Stimulated activated CD4-positive, alpha-beta T cell treated with anti-CD3 and anti-CD28 coated beads, TNF-alpha, amount 100 ng/mL, for 1 hour (primary cell): ENCODE measurements around the gene ASB11.

Source experiments
- DNase-seq, 3 donors: peaks; one replicate each; pipeline ENCODE4 v3.0.0-alpha.2; 2020; ENCODE audit warnings: low read depth in 3 of 3, low spot score in 1 of 3

ASB11 gene

GRCh38 chrX:15233416-15234015 is 81.9 kb downstream of the ASB11 start:
- no peak for DNase-seq
